NCI-H1092 (cell line): ENCODE results near the gene MRPL4.
"Not testable (repeated sequence)": the region's sequence is repeated elsewhere in the genome, so short reads cannot be mapped to it uniquely, and the experiment has no call there.

Source experiments
- DNase-seq: peaks from one replicate; lab custom pipeline; 2025; lab: John Stamatoyannopoulos, UW

Gene MRPL4

GRCh38 chr19:10230173-10230860 lies 21.7 kb upstream of the MRPL4 start:
- no peak for DNase-seq

GRCh38 chr19:10230861-10231611 lies 21.0 kb upstream of the MRPL4 start, which contains the start of gene S1PR2:
Gene S1PR2, minus strand, starts transcription at chr19:10231331. Its CDS starts 6,426 bp downstream, at chr19:10224905.
- peak; percentile 58 for DNase-seq

- DNase-seq = no peak
Observed at GRCh38 chr19:10231612-10232228, 20.3 kb upstream of the MRPL4 start.

GRCh38 chr19:10233946-10234345 lies 18.1 kb upstream of the MRPL4 start:
- no peak for DNase-seq

GRCh38 chr19:10235003-10235402 lies 17.0 kb upstream of the MRPL4 start:
- no peak for DNase-seq

- not testable (repeated sequence) for DNase-seq
Observed at GRCh38 chr19:10235409-10235808, 16.6 kb upstream of the MRPL4 start.

- peak; percentile 10 for DNase-seq
Observed at GRCh38 chr19:10237702-10238101, 14.3 kb upstream of the MRPL4 start.

GRCh38 chr19:10238172-10238783 lies 13.7 kb upstream of the MRPL4 start:
- peak; percentile 91 for DNase-seq

GRCh38 chr19:10241826-10242449 lies 10.1 kb upstream of the MRPL4 start:
- DNase-seq = not testable (repeated sequence)

GRCh38 chr19:10243606-10244005 lies 8.4 kb upstream of the MRPL4 start:
- DNase-seq = no peak

GRCh38 chr19:10245189-10245939 lies 6.7 kb upstream of the MRPL4 start:
- no peak for DNase-seq

GRCh38 chr19:10246511-10246910 lies 5.5 kb upstream of the MRPL4 start:
- no peak for DNase-seq

- DNase-seq = no peak
Observed at GRCh38 chr19:10252707-10253106, 693 bp downstream of the MRPL4 start.

GRCh38 chr19:10254244-10254643 lies 2.2 kb downstream of the MRPL4 start:
- DNase-seq = no peak

- no peak for DNase-seq
Observed at GRCh38 chr19:10255358-10255757, 3.3 kb downstream of the MRPL4 start.

- no peak for DNase-seq
Observed at GRCh38 chr19:10256551-10256950, 4.5 kb downstream of the MRPL4 start.

- no peak for DNase-seq
Observed at GRCh38 chr19:10256970-10257615, 5.1 kb downstream of the MRPL4 start.

- no peak for DNase-seq
Observed at GRCh38 chr19:10258080-10258710, 6.2 kb downstream of the MRPL4 start.

- peak; percentile 72 for DNase-seq
Observed at GRCh38 chr19:10259162-10259905, 7.3 kb downstream of the MRPL4 start.
